ENCODE results near the gene HLA-DMA.

HLA-DMA gene

GRCh38 chr6:32932132-32932868 is 20.6 kb downstream of the HLA-DMA start:
- DNase-seq (ENCODE audit: low spot score), result no peak

GRCh38 chr6:32931211-32931610 is 21.7 kb downstream of the HLA-DMA start:
- DNase-seq (ENCODE audit: low spot score), result no peak

- no peak for DNase-seq (ENCODE audit: low spot score)
Measured at GRCh38 chr6:32922083-32922482, 30.8 kb downstream of the HLA-DMA start.

GRCh38 chr6:32920715-32921114 is 32.2 kb downstream of the HLA-DMA start:
- no peak for DNase-seq (ENCODE audit: low spot score)

GRCh38 chr6:32912951-32913350 is 39.9 kb downstream of the HLA-DMA start:
- DNase-seq (ENCODE audit: low spot score), result no peak

GRCh38 chr6:32908897-32909296 is 44.0 kb downstream of the HLA-DMA start:
- DNase-seq (ENCODE audit: low spot score), result no peak

- no peak for DNase-seq (ENCODE audit: low spot score)
Measured at GRCh38 chr6:32906539-32906938, 46.4 kb downstream of the HLA-DMA start.

- no peak for DNase-seq (ENCODE audit: low spot score)
Measured at GRCh38 chr6:32905078-32905477, 47.8 kb downstream of the HLA-DMA start.

GRCh38 chr6:32903952-32904351 is 48.9 kb downstream of the HLA-DMA start:
- DNase-seq (ENCODE audit: low spot score), result no peak
